ENCODE results near the gene RCCD1.

RCCD1 gene

DNA sequence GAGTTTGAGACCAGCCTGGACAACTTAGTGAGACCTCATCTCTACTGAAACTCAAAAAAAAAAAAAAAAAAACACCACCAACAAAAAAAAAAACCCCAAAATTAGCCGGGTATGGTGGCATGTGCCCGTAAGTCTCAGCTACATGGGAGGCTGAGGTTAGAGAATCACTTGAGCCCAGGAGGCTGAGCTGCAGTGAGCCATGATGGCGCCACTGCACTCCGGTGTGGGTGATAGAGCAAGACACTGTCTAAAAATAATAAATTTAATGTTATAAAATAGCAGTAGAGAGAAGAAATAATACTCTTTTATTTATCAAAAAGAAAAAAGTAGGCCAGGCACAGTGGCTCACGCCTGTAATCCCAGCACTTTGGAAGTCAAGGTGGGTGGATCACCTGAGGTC, 17.4 kb downstream of the RCCD1 start:
- DNase-seq, result no peak

DNA sequence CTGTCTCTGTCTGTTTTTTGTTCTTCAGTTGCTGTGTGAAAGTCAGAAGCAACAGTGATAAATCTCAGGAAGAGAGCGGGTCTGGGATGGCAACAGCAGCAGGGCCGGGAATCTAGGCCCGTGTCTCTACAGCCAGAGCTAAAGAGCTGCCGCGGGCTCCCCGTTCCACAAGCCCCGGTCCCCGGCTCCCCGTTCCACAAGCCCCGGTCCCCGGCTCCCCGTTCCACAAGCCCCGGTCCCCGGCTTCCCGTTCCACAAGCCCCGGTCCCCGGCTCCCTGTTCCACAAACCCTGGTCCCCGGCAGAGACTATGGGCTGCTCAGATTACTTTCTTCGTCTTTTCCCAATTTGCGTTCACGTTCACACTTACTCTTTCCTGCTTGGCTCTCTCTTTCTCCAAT, 19.5 kb downstream of the RCCD1 start:
- DNase-seq, result no peak

- no peak for DNase-seq
Measured at GRCh38 chr15:90979582-90979981, 24.9 kb downstream of the RCCD1 start.

- DNase-seq, result no peak
Measured at GRCh38 chr15:90981681-90982080, 27.0 kb downstream of the RCCD1 start.

GRCh38 chr15:90982135-90982534, 27.5 kb downstream of the RCCD1 start:
- DNase-seq, result no peak

DNA sequence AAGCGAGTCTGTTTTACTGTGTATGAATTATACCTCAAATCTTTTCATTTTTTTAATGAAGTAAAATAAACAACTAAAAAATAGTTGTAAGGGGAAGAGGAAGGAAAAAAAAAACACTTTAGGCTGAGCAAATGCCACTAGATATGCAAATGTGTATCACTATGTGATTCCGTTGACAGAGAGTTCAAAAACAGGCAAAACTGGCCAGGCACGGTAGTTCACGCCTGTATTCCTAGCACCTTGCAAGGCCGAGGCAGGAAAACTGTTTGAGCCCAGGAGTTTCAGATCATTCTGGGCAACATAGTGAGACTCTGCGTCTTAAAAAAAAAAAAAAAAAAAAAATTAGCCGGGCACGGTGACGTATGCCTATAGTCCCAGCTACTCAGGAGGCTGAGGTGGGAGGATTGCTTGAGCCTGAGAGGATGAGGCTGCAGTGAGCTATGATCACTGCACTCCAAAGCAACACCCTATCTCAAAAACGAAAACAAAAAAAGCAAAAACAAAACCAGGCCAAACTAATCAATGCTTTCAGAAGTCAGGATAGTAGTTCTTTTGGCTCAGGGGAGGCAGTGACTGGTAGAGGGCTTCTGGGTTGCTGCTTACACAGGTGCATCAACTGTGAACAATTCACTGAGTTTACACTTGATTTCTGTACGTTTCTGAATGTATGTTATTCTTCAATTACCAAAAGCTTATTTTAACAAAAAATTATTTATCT, 32.3 kb downstream of the RCCD1 start:
- DNase-seq, result no peak

- DNase-seq, result no peak
Measured at GRCh38 chr15:90987561-90988141, 33.0 kb downstream of the RCCD1 start.

DNA sequence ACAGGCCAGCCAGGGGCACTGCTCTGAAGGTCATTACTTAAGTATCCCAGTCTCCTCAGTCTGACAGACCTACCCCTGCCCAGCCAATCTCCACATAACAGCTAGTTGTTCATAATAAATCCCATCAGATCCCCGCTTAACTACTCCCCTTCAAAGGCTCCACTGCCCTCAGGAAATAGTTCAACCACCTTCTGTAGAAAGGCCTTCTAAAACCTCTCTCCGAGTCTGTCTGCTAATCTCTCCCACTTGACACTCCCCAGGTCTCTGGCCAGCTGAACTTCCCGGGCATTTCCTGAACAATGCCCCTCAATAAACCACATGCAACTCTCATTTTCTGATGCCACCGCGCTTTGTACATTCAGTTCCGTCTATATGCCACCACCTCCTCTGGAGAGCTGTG, 33.6 kb downstream of the RCCD1 start:
- DNase-seq, result no peak

GRCh38 chr15:90989040-90989768, 34.5 kb downstream of the RCCD1 start:
- no peak for DNase-seq

DNA sequence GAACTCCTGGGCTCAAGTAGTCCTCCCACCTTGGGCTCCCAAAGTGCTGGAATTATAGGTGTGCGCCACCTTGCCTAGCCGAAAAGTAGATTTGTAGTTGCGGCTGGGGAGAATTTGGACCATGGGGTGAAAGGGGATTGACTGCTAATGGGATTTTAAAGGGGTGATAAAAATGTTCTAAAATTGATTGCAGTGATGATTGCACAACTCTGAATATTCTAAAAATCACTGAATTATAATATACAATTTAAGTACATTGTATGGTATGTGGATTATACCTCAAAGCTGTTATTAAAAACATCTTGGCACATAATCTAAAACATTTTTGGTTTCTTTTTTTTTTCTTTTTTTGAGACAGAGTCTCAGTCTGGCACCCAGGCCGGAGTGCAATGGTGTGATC, 35.8 kb downstream of the RCCD1 start:
- DNase-seq, result no peak

DNA sequence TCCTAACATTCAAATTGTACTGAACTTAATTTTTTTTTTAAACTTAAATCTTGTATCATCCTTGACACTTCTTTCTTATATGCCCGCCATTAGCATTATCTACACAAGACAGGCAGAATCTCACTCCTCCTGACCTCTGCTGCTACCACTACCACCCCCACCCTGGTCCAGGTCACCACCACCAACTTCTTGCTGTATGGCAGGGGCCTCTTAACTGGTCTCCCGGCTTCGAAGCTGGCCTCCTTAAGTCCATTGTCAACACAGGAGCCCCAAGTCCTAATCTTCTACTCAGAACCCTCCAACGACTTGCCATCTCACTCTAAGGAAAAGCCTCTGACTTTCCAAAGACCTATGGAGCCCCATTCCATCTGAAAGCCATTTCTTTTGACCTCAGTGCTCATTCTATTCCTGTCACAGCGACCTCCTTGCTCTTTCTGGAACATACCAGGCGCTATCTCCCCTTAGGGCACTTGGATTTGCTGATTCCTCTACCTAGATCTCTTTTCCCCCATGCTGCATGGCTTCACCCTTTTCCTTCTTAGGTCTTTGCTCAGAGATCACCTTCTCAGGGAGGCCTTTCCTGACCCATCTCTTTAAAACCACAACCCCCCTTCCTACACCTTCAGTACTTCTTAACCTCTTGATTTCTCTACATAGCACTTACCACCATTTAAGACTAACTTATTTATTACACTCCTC, 37.1 kb downstream of the RCCD1 start:
- DNase-seq, result no peak

DNA sequence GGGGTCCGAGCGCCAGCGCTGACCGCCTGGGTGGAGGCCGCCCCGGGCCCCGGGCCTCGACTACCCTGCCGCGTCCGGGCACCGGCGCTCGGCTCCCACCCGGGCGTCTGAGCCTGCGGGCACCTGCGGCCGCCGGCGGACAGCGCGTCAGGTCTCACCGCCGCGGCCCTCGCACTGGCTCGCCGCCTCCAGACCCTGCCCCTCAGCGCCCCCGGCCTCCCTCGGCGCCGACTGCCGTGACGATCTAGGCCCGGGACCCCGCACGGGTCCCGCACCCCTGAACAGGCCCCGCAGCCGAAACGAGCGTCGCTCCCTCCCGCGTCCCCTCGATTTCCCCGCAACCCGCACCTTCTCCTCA, 39.4 kb downstream of the RCCD1 start:
- no peak for DNase-seq

DNA sequence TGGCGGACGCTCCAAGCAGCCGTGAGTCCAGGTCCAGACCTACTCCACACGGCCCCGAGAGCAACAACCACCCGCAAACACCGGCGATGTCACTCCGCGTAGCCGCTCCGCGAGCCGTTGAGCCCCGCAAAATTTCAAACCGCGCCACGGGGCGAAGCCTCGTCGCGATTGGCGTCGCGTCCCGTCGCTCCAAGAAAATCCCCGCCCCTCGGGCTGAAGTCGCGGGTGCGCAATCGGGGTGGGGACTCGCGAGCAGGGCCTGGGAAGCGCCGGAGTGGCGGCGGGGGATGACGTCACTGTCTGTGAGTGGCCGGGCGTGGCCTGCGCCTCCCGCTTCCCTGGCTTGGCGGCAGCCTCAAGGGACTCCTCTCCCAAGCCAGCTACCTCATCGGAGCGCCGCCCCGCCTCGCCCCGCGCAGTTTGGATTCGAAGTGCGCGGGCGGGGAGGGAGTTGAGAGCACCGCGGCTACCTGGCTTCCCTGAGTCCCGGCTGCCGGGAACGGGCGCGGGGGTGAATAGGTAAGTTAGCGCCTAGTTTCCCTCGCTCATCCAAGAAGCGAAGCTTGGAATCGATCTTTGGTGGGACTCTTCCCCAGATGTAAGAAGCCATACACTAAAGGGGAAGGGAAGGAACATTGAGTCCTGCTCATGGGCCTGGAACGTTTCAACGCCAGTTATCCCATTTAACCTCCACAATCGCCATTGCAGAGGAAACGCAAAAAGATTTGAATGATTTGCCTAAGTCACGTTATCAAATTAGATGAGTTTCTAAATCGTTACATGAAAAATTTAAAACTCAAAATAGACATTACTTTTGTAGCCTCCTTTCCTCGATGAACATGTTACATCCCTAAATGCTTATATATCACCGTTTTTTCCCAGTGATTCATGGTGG, 40.0 kb downstream of the RCCD1 start, which contains the start of gene PRC1:
Gene PRC1 (minus strand): TSS at position 119 of the 895 bp plus-strand sequence. CDS start 118 bp downstream, at position 1.
- DNase-seq, result peak; percentile 96

- DNase-seq, result no peak
Measured at GRCh38 chr15:90998737-90999136, 44.1 kb downstream of the RCCD1 start.

GRCh38 chr15:91001209-91001608, 46.5 kb downstream of the RCCD1 start:
- DNase-seq, result no peak

GRCh38 chr15:91007266-91007665, 52.6 kb downstream of the RCCD1 start:
- DNase-seq, result no peak
